ENCODE results near the gene DICER1.

GRCh38 chr14:95143808-95144620 lies 13.3 kb downstream of the DICER1 start:
- no peak for TF ChIP-seq CTCF (IDR thresholded peaks at IDR 0.05)
- TF ChIP-seq POLR2A (IDR thresholded peaks at IDR 0.05): no peak

Data from heart left ventricle (tissue), 13 donors.